Neural progenitor cell (in vitro differentiated cells): ENCODE measurements around the gene CNGA2. TPM values are rescaled to one million over a fixed set of nuclear protein-coding genes. Genes with fewer than 3 reads are reported as not detected.

ENCODE experiments used
- DNase-seq: peaks from one replicate; pipeline ENCODE4 v3.0.0-alpha.2; 2016; ENCODE audit warnings: low spot score
- H2AFZ ChIP-seq: fragments of 200-600 bp; sonication (generic); replicated peaks from 2 replicates; pipeline ENCODE4 v1.6.1; 2016; ENCODE audit warnings: antibody characterized with exemption
- H3F3A ChIP-seq: fragments of 200-600 bp; sonication (generic); 2 replicates; pipeline ENCODE4 v1.6.1; 2016; ENCODE audit warnings: antibody characterized with exemption, low read depth
- H3K27ac ChIP-seq: fragments of 200-600 bp; sonication (generic); 2 replicates; pipeline ENCODE4 v1.5.1; 2016; ENCODE audit warnings: mild to moderate bottlenecking
- H3K27me3 ChIP-seq: fragments of 200-600 bp; sonication (generic); 2 replicates; pipeline ENCODE4 v1.6.1; 2016; ENCODE audit warnings: mild to moderate bottlenecking, moderate library complexity
- H3K36me3 ChIP-seq: fragments of 200-600 bp; sonication (generic); 2 replicates; pipeline ENCODE4 v1.5.1; 2016
- H3K4me1 ChIP-seq: fragments of 200-600 bp; sonication (generic); 2 replicates; pipeline ENCODE4 v1.6.1; 2016; ENCODE audit warnings: mixed run types
- H3K4me2 ChIP-seq: fragments of 200-600 bp; sonication (generic); 2 replicates; pipeline ENCODE4 v1.6.1; 2016
- H3K4me3 ChIP-seq: fragments of 200-600 bp; sonication (generic); 2 replicates; pipeline ENCODE4 v1.5.1; 2016
- H3K79me2 ChIP-seq: fragments of 200-600 bp; sonication (generic); 2 replicates; pipeline ENCODE4 v1.6.1; 2016; ENCODE audit warnings: low read depth
- H3K9ac ChIP-seq: fragments of 200-600 bp; sonication (generic); 2 replicates; pipeline ENCODE4 v1.6.1; 2016
- H3K9me3 ChIP-seq: fragments of 200-600 bp; sonication (generic); 2 replicates; pipeline ENCODE4 v1.5.1; 2016; ENCODE audit warnings: low read depth
- H4K20me1 ChIP-seq: fragments of 200-600 bp; sonication (generic); 2 replicates; pipeline ENCODE4 v1.6.1; 2016; ENCODE audit warnings: low read depth
- H3K27ac Mint-ChIP-seq: 3 replicates; pipeline ENCODE4 v1.8.0; 2021; ENCODE audit warnings: mixed read lengths
- H3K27me3 Mint-ChIP-seq: 2 replicates; pipeline ENCODE4 v1.8.0; 2022; ENCODE audit warnings: low read depth, mild to moderate bottlenecking, inconsistent platforms, moderate library complexity, mixed read lengths; ENCODE audit not compliant: insufficient read depth
- H3K36me3 Mint-ChIP-seq: 3 replicates; pipeline ENCODE4 v1.8.0; 2021; ENCODE audit warnings: mixed read lengths
- H3K4me1 Mint-ChIP-seq: 3 replicates; pipeline ENCODE4 v1.8.0; 2021; ENCODE audit warnings: mixed read lengths
- H3K4me3 Mint-ChIP-seq: 3 replicates; pipeline ENCODE4 v1.8.0; 2021; ENCODE audit warnings: mild to moderate bottlenecking, moderate library complexity, mixed read lengths
- H3K9me3 Mint-ChIP-seq: 3 replicates; pipeline ENCODE4 v1.8.0; 2020; ENCODE audit warnings: mixed read lengths
- EZH2 ChIP-seq: fragments of 200-600 bp; sonication (generic); IDR thresholded peaks from 2 replicates; pipeline ENCODE4 v1.6.1; 2017; ENCODE audit warnings: antibody characterized with exemption, mild to moderate bottlenecking, moderate library complexity
- EZH2phosphoT487 ChIP-seq: fragments of 200-600 bp; sonication (generic); IDR thresholded peaks from 2 replicates; pipeline ENCODE4 v1.6.1; 2017; ENCODE audit warnings: antibody characterized with exemption
- total RNA-seq: library from RNA; depleted of rRNA; stranded (reverse); fragments of >200 nt; gene quantifications from 2 replicates; pipeline ENCODE4 v1.2.3, GENCODE V29; 2015; ENCODE audit warnings: low replicate concordance
- TF ChIP-seq, protein P1 (sequence below): fragments of 200-600 bp; sonication (generic); IDR thresholded peaks from 2 replicates; pipeline ENCODE4 v1.5.1; 2017; ENCODE audit warnings: antibody characterized with exemption, mild to moderate bottlenecking

Gene CNGA2
- total RNA-seq: not detected in 2 replicates

DNA sequence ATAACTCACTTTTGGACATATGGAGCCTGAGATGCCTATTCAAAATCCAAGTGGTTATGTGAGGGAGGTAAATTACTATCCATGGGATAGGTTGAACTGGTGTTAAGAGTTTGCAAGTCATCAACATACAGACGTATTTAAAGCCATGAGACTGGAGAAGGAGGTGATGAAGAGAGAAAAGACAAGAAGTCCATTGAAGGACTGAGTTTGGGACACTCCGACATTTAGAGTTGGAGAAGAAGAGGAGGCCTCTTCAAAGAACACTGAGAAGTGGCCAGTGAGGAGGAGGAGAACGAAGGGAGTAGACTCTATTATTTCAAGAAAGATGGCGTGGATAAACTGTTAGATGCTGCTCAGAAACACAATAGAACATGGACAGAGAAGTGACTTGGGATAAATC, at the start of gene CNGA2:
Gene CNGA2, plus strand, starts transcription at position 301 of the 400 bp plus-strand sequence. CDS start 3,738 bp downstream, outside the sequence.
- no peaks in the 10 kb centered on the region for H3K79me2 ChIP-seq

DNA sequence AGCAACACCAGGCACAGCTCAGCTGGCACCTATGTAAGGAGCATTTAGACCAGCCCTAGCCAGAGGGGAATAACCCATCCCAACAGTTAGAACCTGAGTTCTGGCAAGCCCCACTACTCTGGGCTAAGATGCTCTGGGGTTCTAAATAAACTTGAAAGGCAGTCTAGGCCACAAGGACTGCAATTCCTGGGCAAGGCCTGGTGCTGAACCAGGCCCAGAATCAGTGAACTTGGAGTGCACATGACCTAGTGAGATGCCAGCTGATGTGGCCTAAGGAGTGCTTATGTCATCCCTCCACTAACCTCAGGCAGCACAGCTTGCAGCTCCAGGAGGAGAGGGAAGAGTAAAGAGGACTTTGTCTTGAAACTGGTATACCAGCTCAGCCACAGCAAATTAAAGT, 46.9 kb upstream of the CNGA2 start:
- Mint-ChIP-seq H3K4me3 (no peak overlapping the region), H3K4me1 (no peaks in the 10 kb centered on the region), H3K27ac (no peak overlapping the region), H3K27me3 (no peaks in the 10 kb centered on the region), H3K36me3 (no peaks in the 10 kb centered on the region), H3K9me3 (no peaks in the 10 kb centered on the region)
- Histone ChIP-seq H3F3A (no peaks in the 10 kb centered on the region), H2AFZ (no peak overlapping the region), H3K9me3 (no peaks in the 10 kb centered on the region), H4K20me1 (no peaks in the 10 kb centered on the region), H3K79me2 (no peaks in the 10 kb centered on the region), H3K36me3 (no peaks in the 10 kb centered on the region), H3K4me2 (no peak overlapping the region), H3K4me3 (no peak overlapping the region), H3K27me3 (peaks cover 1% of the 10 kb centered on the region), H3K27ac (no peak overlapping the region), H3K4me1 (no peaks in the 10 kb centered on the region), H3K9ac (no peak overlapping the region)
- DNase-seq: no peak
- TF ChIP-seq, protein P1, sequence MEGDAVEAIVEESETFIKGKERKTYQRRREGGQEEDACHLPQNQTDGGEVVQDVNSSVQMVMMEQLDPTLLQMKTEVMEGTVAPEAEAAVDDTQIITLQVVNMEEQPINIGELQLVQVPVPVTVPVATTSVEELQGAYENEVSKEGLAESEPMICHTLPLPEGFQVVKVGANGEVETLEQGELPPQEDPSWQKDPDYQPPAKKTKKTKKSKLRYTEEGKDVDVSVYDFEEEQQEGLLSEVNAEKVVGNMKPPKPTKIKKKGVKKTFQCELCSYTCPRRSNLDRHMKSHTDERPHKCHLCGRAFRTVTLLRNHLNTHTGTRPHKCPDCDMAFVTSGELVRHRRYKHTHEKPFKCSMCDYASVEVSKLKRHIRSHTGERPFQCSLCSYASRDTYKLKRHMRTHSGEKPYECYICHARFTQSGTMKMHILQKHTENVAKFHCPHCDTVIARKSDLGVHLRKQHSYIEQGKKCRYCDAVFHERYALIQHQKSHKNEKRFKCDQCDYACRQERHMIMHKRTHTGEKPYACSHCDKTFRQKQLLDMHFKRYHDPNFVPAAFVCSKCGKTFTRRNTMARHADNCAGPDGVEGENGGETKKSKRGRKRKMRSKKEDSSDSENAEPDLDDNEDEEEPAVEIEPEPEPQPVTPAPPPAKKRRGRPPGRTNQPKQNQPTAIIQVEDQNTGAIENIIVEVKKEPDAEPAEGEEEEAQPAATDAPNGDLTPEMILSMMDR: no peak
- no peak for TF ChIP-seq EZH2phosphoT487
- no peak for TF ChIP-seq EZH2

More for the DNA sequence above, at the start of gene CNGA2:
- no peaks in the 10 kb centered on the region for H4K20me1 ChIP-seq
- Mint-ChIP-seq H3K27ac (no peak within 1 kb of the TSS), H3K9me3 (peaks cover 8% of the 10 kb centered on the region), H3K36me3 (no peaks in the 10 kb centered on the region), H3K4me3 (no peak within 1 kb of the TSS), H3K4me1 (no peaks in the 10 kb centered on the region), H3K27me3 (peaks cover 13% of the 10 kb centered on the region)
- no peaks in the 10 kb centered on the region for H3K36me3 ChIP-seq
- H3K9ac ChIP-seq: no peak within 1 kb of the TSS
- no peaks in the 10 kb centered on the region for H3K27me3 ChIP-seq
- H3K4me3 ChIP-seq: no peak within 1 kb of the TSS
- no peaks in the 10 kb centered on the region for H3K4me1 ChIP-seq
- TF ChIP-seq, protein P1: no peak
- TF ChIP-seq EZH2 (no peak), EZH2phosphoT487 (no peak)
- no peaks in the 10 kb centered on the region for H3F3A ChIP-seq
- DNase-seq: no peak
- no peak within 1 kb of the TSS for H3K27ac ChIP-seq
- H3K9me3 ChIP-seq: no peaks in the 10 kb centered on the region
- H3K4me2 ChIP-seq: no peak within 1 kb of the TSS
- H2AFZ ChIP-seq: no peak within 1 kb of the TSS

DNA sequence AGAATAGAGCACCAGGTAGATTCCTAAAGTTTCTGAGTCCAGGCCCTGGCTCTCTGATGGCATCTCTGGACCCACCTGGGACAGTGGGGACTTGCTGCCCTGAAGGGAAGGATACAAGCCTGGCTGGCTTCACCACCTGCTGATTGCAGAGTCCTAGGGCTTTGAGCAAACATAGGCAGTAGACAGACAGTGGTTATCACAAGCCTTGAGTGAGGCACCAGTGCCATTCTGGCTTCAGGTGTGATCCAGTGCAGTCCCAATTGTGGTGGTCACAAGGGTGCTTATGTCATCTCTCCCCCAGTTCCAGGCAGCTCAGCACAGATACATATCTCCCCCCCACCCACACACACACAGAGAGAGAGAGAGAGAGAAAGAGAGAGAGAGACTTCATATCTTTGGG, 45.9 kb upstream of the CNGA2 start:
- no peak overlapping the region for H3K9ac ChIP-seq
- H3K4me2 ChIP-seq: no peak overlapping the region
- no peak overlapping the region for H3K4me3 ChIP-seq
- H3K4me1 ChIP-seq: no peaks in the 10 kb centered on the region
- H3K79me2 ChIP-seq: no peaks in the 10 kb centered on the region
- Mint-ChIP-seq H3K4me3 (no peak overlapping the region), H3K9me3 (peaks cover 5% of the 10 kb centered on the region), H3K27ac (no peak overlapping the region), H3K4me1 (no peaks in the 10 kb centered on the region), H3K27me3 (no peaks in the 10 kb centered on the region), H3K36me3 (no peaks in the 10 kb centered on the region)
- no peaks in the 10 kb centered on the region for H3K9me3 ChIP-seq
- no peaks in the 10 kb centered on the region for H3K36me3 ChIP-seq
- no peak for TF ChIP-seq EZH2phosphoT487
- TF ChIP-seq, protein P1: no peak
- TF ChIP-seq EZH2: no peak
- no peaks in the 10 kb centered on the region for H3F3A ChIP-seq
- no peak for DNase-seq
- no peaks in the 10 kb centered on the region for H4K20me1 ChIP-seq
- no peak overlapping the region for H2AFZ ChIP-seq
- H3K27me3 ChIP-seq: peaks cover 12% of the 10 kb centered on the region
- no peak overlapping the region for H3K27ac ChIP-seq
